Activated T-cell treated with anti-CD3 and anti-CD28 coated beads, Interleukin-2, amount 50 U/mL, for 48 hours (primary cell): ENCODE results near the gene PLK5.

ENCODE experiments used
- DNase-seq, 2 experiments: peaks; one replicate each; pipeline ENCODE4 v3.0.0-alpha.2; 2020

PLK5 gene

DNA sequence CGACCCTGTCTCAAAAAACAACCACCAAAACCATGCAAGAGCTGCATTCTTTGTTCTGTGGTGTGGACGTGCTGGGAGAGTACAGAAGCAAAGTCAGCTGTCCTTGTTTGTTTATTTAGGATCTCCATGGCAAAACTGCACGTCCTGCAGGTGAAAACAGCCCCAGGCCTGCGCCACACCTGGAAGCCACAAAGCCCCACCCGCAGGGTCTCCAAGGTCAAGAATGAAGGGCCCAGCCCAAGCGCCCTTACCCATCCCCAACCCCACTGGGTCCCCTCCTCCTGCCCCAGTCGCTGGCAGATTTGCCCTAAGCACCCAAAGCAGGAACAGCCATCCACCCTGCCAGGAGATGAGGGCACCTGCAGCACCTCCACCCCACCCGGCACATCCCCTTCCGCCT is 58.3 kb downstream of the PLK5 start:
- no peak for DNase-seq

DNA sequence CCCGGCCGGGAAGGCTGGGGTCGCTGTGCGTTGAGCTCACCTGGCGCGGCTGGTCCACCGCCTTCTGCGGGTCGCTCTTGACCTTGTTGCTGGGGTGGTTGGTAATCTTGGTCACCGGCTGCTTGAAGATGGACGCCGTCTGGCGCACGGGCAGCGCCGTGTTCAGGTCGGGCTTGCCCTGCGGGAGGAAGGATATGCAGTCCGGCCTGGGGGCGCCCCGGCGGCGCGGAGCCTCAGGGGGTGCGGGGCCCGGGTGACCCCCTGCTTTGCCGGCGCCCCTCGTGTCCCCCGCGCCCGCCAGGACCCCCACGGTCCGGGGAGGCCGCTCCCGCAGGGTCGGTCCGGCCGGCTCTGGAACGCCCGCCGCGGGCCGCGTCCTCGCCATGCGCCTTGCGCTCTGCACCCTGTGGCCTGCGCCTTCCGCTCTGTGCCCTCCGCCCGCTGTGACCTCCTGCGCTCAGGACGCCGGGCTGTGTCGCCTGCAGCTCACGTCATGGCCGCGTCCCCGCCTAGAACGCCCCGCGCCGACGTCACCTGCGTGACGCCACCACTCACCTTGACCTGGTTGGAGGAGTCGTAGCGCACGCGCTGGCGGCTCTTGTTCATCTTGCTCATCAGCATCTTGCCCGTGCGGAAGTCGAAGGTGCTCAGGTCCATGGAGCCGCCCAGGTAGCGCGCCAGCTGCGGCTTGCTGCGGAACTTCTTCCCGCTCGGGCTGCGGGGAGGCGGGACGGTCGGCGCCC is 60.8 kb downstream of the PLK5 start:
- DNase-seq = no peak

- no peak for DNase-seq
Measured at GRCh38 chr19:1585243-1585580, 61.3 kb downstream of the PLK5 start.
